Stimulated activated CD4-positive, alpha-beta T cell treated with anti-CD3 and anti-CD28 coated beads, Interleukin-15, amount 100 ng/mL, for 48 hours (primary cell): Measurements from ENCODE around the gene DDX59.

ENCODE experiments used
- DNase-seq, 2 donors: peaks; one replicate each; pipeline ENCODE4 v3.0.0-alpha.2; 2020; ENCODE audit warnings: low read depth in 2 of 2

DDX59 gene

DNA sequence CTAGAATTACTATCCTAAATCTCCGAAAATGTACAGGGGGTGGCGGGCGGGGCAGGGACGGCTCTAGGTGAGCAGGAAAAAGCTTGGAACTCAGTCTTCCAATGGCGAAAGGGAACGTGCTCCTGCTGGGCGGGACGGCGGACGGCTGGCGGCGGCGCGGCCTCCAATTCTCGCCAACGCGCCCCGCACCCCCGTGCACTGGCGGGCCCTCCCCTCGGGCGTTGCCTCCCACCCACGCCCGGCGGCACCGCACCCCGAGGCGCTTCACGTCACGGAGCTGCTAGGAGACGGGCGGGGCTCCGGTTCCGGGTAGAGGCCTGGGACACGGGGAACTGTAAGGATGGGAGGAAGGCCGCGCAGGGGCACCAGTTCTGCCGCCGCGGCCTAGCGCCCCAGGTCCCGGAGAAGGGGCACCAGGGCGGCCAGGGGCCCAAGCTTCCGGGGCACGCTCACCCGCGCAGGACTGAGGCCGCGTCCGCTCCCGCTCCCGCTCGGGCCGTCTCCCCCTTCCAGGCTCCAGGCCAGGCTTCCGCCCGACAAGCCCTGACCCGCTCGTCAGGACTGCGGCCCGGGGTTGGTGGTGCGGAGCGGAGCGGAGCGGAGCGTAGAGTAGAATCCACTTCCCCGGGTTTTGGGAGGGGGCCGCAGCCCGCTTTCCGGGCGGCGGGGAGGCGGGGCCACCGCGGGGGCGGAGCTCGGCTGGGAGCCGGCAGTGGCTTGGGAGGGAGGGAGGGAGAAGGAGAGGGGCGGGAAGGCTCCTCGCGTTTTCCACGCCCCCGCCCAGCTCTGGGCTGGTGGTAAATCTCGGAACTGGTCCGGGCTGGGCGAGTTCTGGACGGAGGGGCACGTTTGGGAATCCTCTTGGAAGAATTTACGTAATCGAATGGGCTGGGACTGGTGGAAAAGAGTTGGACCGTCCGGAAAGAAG lies at the start of gene DDX59:
DDX59 (minus strand) TSS at position 594 of the 928 bp plus-strand sequence. CDS start 3,167 bp downstream, outside the sequence.
- peak; percentile 91 for DNase-seq

DNA sequence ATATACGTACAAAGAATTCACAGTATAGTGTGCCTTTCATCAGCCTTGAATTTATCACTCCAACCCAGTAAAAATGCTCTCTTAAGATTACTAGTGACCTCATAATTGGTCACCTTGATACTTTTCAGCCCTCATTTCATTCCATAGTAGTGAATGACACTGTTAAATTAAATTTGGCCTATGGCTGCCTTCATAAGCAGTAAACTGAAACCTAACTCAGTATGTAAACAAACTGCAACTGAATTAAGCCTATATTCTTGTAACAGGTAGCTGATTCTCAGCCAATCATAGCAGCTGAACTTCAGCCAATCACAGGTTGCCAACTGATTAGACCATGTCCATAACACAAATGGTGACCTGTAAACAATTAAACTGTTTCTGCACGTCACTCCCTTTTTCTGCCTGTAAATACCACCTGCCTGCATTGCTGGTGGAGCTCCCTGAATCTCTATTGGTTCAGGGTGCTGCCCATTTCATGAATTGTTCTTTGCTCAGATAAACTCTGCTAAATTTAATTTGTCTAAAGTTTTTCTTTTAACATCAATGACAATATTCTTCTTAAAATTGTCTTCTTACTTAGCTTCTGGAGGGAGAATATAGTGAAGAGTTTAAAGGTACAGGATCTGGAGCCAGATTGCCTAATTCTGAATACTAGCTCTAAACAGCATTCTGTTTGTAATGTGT lies 44.9 kb upstream of the DDX59 start:
- no peak for DNase-seq

DNA sequence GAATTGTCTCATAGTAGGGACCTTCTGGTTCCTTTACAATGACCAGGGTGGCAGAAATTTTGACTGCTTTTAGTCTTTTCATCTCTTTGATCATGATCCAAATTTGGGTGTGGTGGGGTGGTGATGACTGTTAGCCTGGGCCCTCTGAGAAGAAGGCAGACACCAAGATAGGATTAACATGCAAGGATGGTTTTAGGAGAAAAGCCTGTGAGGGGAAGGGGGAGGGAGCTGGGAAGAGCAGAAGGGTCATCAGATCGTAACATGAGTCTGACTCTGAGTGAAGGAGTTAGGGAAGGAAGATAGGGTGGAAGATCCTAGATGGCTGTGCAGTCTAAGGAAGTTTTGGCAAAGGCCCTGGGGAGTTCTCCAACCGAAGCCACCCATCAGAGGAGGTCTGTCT lies 40.5 kb upstream of the DDX59 start:
- no peak for DNase-seq

DNA sequence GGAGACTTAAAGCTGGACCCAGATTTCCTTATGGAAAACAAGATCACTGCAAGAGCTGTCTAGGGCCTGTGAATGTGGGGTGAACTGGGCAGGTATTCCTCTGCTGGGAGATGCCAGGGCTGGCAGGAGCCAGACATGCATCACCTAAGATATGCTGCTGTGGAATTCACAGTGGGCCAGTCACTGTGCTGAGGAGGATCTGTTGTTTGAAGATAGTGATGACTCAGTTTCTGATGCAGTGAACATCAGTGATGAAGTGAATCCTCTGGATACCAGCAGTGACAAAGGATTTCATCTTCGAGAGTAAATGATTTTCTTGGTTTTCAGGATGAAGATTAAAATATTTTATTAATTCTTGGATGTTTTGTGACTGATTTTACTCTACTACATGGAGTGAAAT lies 39.1 kb upstream of the DDX59 start:
- no peak for DNase-seq

DNA sequence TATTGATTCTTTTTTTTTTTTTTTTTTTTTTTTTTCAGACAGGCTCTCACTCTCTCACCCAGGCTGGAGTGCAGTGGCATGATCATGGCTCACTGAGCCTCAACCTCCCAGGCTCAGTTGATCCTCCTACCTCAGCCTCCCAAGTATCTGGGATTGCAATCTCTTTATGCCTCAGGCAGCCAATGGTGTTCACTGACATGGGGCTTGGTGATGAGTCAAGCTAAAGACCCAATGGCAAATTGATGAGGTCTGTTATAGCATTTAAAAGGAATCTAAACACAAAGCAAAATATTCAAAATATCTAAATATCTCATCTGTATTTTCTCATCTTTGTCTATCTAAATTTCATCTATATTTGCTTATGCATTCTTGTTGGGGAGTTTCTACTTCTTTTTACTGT lies 38.5 kb upstream of the DDX59 start:
- no peak for DNase-seq

DNA sequence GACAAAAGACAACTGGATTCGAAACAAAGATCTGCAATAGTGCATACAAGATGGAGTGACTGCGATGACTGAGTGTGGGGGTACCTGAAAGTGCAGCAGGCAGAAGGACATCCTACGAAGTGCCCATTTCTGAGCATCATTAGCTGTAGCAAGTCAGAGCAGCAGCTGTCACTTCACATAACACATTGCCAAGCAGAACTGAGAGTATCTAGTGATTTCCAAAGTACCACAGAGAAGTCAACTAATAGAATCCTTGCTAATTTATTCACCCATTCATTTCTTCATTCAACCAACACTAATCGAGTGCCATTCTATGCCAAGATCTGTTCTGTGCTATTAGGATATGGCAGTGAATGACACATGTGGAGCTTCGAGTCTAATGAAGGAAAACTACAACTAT lies 37.4 kb upstream of the DDX59 start:
- DNase-seq: no peak

DNA sequence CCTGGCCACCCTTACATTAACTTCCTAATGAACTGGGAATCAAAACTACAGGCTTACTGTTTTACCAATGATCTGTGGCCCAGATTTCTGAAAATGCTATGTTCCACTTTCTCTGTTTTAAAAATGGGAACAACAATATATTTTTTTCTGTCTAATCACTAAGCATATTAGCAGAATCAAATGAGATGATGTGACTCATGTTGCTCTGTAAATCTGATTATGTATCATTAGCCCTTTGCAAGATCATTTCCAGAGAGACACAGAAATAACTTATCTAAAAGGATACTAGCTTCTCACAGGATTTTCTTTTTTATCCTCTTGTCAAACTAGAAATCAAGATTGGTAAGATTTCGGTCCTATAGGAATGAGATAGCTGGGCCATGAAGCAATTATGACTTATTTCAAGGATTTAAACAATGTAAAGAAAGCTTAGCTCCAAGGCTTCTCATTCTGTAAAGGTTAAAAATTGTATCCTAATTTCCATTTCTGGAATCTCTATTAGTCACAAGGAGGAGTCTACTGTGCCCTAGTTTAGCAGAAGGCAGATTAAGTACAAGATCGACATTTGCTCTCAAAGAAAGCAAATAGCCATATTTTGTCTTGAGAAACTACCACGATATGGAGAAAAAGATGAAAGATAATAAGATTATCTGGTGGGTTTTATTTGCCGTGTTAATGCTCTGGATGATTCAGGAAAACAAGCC lies 36.6 kb upstream of the DDX59 start:
- no peak for DNase-seq

DNA sequence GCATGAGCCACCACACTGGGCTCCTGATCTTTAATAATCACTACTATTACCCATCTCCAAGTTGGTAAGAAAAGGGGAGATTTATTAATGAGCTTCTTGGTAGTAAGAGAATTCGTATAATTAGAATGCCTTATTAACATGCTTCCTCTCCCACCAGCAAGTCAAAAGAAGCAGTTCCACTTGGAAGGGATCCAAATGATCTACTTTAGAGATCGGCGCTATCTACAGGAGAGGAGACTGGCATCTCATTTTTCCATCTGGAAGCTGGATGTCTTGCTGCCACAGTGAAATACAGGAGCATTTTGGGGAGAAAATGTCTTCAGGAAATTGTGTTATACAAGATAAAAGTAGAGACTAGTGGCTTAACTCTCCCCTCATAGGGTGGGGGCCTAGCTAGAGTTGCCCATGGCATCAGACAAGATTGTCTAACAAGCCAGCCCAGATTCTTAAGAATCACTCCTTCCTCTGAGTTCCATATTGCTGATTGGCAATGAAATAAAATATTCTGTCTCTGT lies 35.3 kb upstream of the DDX59 start:
- DNase-seq: no peak

DNA sequence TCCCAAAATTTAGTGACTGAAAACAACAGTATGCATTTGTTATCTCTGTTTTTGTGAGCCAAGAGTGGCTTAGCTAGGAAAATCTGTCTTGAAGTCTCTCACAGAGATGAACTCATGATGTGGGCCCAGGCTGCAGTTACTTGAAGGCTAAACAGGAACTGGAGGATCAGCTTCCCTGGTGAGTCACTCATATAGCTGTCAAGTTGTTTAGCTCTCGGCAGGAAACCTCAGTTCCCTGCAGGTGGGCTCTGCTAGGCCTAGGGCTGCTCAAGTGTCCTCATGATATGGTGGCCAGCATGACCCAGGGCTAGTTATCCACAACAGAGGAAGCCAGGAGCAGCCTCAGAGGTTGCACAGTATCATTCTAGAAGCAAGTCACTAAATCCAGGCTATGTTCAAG lies 30.2 kb upstream of the DDX59 start:
- no peak for DNase-seq

DNA sequence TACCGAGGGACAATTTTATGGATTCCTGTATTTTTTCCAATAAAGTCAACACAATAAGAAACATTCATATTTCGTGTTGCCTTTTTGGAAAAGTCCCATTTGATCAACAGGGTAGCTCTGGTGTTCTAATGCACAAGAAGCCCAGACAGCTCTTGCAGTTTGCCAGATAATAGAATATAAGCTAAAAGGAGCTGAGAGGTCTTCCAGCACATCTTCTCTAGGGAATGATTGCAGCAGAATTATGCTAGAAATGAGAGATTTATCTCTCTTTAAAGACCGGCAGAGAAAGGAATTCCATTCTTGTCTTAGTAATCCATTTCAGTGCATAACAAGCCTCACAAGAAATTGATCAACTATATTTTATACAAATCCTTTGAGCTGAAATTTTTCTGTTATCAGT lies 25.0 kb upstream of the DDX59 start:
- no peak for DNase-seq

DNA sequence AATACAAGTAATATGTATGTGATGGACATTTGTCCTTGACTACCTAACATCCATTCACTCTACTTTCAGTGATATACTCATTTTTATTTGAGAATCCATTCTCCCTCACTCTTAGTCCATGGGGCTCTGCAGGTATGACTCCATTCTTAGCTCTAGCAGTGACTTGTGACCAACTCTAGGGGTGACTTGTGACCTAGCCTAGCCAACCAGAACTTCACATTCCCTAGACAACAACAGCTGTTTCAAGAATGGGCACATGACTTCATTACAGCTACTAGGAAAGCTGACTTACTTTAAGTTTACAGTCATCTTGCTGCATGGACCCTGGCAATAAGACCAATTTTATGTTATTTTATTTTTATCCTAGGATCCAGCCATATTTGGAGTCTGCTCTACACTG lies 23.6 kb upstream of the DDX59 start:
- DNase-seq: no peak

DNA sequence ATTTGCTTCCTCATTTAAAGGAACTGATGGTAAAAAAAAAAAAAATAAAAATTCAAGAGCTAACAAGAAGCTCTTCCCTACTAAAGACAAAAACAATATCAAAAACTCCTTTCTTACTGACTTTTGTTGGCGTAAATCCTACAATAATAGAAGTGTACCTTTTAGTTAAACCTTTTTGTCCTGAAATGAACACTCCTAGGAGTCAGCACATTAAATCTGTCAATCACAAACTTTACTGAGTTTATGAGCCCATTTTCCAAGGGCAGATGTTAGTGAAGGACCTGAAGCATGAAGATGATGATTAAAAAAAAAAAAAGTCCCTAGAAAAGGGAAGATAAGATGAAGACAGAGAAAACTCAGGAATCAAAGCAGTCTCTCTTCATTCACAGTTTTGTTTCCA lies 22.6 kb upstream of the DDX59 start:
- no peak for DNase-seq

DNA sequence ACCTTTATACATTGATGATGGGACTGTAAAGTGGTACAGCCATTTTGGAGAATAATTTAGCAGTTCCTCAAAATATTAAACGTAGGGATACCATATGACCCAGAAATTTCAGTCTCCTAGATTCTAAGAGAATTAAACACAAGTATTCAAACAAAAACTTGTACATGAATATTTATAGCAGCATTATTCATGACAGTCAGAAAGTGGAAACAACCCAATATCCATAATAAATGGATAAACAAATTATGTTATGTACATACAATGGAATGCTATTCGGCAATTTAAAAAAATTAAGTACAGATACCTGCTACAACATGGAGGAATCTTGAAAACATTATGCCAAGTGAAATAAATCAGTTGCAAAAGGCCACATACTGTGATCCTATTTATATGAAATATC lies 16.9 kb upstream of the DDX59 start:
- DNase-seq: no peak

DNA sequence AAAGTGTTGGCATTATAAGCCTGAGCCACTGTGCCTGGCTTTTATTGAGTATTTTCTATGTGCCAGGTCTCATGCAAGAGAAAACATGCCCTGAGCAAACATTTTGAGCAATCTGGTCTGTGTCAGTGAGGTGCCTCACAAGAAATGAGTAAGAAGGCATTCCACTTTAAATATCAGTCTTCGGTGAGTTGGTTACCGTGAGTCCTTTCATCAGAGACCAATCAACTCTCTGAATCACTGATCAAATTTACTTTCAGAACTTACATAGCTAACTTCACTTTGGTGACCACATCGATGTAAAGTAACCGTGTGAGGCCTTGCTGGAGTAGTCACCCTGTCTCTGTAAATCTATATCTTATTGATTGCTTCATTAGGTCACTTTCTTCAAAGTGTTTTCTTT lies 14.3 kb upstream of the DDX59 start:
- no peak for DNase-seq

DNA sequence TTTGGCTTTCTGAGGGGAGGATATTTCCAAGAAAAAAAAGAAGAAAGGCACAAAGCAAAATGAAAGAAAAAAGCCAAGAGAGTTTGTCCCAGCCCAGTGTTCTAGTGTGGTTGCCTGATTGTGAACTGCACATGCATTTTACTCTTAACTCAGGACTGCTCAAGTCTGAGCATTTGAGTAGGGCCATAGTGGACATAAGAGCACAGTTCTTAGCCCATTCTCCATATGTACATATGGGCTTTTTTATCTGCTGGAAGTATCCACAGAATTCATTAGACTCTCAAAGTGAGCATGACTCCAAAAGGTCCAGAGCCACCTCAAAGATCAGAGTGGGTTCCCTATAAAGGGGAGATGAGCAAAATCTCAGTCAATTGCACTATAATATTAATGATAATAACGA lies 13.6 kb upstream of the DDX59 start:
- DNase-seq: no peak

DNA sequence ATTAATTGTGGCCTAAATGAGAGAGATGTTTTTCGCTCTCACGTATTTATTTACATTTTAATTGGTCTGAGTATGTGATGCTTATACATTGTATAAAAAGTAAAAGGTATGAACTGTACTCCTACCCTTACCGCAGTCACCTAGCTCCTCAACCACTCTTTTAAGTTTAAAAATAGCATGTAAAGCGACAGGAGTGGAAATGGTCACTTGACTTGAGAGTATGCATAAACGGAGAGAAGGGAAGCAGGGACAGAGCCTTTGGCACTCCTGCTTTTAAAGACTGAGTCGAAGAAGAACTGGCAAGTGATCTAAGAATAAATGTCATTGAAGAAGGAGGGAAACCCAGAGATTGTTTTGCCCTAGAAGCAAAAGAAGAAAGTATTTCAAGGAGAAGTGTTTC lies 11.5 kb upstream of the DDX59 start:
- DNase-seq: no peak

DNA sequence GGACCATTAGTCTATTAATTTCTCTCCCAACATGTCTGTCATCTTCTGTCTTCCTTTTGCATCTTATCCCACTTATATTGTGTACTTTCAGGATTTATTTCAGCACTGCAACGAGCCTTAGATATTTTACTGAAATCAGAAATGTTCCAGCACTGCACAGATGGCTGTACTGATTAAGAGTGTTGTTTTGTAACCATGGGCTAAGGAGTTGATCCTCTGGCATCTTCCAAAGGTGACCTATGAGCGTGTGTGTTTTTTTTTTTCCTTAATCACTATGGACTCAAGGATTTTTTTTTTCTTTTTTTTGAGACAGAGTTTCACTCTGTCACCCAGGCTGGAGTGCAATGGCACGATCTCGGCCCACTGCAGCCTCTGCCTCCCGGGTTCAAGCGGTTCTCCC lies 7.1 kb upstream of the DDX59 start:
- DNase-seq: no peak

DNA sequence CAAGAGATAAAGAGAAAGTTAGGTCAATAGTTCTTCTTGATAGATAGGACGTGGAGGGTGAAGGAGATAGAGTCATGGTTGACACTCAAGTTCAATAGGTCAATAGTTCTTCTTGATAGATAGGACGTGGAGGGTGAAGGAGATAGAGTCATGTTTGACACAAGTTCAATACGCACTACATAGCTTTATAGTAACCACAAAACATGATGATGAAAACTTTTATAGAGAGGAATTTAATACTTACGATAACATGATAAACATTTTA lies 5.8 kb upstream of the DDX59 start:
- no peak for DNase-seq

DNA sequence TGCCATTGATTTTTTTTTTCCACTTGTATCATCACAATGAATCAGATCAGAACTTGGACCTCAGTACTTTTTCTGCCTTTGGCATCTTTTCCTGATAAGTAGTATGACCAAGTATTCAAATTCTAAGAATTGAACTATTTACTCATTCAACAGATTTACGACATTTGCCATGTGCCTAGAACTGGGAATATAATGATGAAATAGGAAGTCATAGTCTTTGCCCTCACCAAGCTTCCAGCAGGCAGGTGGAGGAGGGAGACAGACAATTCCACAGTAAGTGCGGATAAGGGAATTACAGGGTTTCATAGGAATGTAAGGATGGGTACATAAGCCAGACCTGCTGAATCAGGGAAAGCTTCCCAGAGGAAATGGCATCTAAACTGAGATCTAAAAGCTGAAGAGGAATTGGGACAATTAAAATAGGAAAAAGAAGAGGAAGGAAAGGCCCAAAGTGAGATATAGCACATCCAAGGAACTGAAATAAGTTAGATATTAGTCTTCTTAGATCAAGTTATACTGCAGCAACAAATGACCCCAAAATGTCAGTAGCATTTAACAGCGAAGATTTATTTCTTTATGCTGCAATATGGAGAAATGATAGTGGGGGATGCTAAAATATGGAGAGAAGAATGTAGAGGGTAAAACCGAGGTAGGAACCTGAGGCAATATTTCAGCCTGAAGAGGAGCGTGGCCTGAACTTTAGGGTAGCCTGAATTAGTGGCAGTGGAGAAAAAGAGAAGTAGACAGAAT lies 5.3 kb upstream of the DDX59 start:
- DNase-seq: no peak

DNA sequence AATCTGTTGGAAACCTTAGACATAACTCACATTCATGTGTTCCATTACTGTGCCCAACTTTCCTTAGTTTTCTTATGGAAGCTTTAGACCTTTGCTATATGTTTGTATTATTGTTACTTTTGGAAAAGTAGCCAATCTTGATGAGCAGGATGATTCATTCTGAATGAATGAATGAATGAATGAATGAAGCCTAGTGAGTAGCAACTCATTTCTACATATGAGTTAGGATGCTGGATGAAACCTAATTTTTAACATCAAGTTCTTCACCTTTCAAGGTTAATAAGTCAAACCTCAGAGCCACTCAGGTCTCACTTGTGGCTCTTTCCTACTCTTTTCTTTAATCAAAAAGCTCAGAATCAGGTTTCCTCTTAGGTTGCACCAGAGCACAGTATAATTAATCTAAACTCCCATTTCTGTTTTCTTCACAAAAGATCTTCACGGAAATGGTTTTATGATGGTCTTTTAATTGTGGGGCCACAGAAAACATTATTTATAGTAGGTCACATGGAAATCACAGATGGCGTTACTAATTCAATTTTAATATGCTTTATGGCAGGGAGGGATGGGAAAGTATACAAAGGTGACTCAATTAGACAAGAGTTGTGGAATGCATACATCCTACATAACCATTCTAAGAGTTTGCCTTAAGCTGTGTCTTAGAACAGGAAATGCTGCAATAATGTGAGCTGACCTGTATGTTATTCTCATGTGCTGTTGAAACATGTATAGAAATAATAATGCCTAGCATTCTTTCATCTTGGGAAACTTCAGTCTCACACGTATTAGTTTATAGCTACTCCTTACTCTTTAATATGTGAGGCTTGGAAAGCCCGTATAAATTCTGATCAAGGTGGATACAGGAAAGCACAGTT lies 4.5 kb upstream of the DDX59 start:
- no peak for DNase-seq

DNA sequence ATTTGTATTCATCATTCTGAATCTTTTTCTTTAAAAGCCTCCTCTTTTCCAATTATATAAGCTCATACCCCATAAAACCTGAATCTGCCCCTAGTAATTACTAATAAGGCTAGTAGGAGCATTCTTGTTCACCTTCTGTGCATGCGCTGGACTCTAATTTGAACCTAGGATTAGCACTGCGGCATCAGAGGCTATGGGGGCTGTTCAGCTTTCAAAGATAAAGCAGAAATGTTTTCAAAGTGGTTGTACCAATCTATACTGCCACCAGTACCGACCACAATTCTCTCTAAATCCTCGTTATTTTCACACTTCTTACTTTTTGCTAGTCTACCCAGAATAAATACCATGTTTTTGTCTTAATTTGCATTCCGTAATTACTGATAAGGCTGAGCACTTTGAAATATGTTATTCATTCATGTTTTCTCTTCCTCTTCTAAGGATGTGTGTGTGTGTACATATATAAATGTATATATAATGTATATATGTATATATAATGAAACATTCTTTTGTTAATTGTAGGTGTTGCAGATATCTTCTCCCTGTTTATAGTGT lies 1.6 kb upstream of the DDX59 start:
- no peak for DNase-seq
